ENCODE data around the gene SYNPO2.
"Not testable (repeated sequence)": the region's sequence is repeated elsewhere in the genome, so short reads cannot be mapped to it uniquely, and the experiment has no call there.

The SYNPO2 gene

DNA sequence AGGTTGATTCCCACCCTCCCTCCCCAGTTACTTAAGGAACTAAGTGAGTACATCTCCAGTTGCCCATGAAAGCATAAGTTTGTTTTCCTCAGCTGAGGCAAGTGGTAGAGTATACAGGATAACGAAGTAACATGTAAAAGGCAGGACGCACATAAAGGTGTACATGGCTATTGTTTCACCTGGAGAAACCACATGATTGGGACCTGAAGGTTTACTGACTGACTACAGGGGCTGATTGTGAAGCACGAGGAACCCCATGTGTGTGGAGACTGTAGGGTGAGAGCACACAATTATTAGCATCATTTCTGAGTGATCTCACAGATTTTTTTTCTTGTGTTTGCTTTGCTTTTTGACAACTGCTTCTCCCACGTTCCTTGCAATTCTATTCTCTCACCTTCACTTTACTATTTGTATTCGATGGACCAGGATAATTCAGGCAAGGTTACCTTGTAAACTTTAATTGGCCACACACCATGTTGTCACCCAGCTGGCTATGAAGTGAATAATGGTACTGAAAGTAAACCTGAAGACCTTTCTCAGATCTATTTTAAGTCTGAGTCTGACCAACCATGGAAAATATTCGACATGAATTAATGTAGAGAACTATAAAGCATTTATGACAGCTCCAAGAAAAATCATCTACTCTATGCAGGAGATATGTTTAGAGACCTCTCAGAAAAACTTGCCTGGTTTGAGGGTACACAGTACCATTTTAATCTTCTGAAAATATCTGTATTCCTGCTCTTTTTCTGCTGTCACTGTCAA, 144.4 kb downstream of the SYNPO2 start:
- DNase-seq (ENCODE audit: low read depth): no peak

DNA sequence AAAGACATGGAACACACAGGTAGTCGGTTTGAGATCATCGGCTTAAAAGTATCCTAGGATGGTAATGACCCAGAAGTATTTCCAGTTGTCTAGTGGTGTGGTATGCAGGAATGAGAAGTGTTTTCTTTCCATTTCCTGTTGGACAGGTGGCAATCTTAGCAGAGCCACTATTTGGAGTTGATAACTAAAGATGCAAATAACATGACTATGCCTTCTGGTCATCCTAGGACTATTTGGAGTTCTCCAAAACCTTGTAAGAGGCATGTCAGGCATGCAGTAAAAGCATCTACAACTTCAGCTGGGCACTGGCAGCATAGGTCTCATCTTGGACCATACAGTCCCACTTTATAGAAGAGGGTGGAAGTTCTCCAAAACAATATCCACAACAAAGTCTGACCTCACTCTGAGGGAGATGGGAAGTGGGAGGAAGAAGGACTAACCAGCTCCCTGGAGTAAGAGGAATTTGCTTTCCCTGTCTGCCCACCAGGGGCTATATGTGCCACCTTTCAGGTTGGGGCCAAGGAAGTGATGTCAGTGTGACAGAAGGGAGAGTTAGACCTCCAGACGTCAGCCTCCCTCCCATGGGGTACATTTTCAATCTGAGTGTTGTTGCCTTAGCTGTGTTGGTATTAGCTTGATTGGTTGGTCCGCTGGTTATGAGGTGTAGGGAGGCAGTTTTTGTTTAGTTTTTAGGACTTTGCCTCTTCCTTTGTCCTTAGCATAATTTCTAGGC, 145.8 kb downstream of the SYNPO2 start:
- no peak for DNase-seq (ENCODE audit: low read depth)

DNA sequence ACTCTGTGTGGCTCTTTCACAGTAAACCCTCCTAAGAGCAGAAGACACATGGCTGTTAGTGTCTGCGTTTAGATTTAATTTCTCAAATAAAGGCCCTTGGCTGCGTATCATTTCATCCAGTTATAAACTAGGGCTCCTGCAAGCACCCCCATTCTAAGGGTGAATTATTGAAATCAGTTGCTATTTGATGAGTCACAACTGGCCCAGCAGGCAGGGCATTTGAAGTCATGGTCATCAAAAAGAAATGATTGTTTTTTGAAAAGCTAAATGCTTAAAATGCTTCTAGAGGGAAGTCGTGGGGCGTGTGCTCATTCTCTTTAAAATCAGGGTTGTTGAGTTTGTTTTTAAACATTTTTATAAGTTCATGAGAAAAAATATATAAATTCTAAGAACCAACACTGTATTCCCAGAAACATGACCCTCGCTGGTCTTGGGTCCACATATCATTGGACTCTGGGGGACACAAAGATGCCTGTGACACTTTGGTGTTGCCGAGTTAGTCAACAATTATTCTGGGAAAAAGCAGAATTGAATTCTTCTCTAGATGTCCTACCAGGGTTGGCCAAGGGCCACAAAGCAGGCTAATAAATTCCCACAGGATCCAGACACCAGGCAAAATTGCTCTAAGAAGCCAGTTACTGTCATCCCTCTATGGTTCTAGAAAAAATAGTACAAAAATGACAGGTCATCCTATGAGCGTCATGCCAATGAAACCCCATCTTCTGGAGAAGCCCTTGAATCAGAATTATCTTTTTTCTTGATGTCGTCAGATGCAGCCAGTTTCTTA, 147.5 kb downstream of the SYNPO2 start:
- DNase-seq (ENCODE audit: low read depth): no peak

DNA sequence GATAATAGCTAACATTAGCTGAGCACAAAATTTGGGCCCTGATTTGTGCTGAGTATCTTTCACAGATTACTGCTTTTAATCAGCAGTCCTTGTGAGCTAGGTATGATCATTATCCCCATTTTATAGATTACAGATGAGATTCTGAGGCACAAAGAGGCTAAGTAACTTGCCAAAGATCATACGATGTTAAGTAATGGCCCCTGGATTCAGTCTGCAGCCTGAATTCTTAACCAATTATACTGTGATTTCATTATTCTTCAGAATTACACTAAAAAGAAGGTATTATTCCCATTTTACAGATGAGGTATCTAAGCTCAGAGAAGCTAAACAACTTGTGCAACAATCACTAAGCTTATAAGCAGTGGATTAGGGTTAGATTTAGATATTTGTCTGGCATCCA, 149.1 kb downstream of the SYNPO2 start:
- DNase-seq (ENCODE audit: low read depth): no peak

DNA sequence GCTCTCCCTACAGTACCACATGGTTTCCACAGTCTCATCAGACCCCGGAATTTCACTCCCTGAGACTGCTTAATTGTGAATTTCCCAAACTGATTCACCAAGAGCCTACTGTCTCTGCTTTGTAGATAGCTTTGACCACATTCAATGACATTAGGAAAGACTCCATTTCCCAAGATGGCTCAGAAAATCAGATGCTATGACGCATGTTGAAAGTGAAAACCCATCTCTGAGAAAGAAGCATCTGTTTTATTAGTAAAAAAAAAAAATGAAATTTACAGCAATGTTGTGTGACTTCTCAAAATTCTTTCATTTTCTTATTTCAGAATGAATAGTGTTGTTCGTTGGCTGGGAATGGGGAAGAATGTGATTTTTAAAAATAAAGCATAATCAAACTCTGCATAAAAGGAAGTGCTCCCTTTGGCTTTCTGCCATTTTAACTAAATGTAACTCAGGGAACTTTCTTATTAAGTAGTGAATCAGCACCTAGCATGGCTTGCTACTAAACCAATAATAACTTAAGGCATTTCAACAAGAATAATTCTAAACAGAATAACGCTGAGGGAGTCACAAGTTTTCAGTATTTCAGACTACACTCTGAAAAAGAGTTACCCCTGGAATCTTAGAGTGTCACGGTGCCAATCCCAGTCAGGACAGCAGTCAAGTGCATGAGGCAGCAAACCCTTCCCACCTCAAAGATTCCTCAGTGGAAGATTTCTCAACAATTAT, 149.6 kb downstream of the SYNPO2 start:
- DNase-seq (ENCODE audit: low read depth): no peak

DNA sequence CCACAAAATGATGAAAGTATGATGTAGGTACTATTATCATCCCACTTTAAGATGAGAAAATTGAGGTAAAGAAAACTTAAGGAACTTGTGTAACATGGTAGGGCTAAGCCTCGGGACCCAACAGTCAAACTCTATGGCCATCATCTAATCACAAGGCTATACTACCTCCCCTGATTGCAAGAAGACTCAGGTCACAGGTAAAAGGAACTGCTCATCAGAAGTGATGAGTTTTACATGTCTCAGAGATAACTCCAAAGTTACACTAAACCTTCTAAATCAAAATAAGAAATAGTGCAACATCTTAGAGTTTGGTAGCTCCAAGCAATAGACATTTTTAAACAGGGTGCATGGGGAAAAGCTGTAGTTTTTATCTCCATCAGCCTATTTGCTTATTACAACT, 150.5 kb downstream of the SYNPO2 start:
- DNase-seq (ENCODE audit: low read depth): no peak

DNA sequence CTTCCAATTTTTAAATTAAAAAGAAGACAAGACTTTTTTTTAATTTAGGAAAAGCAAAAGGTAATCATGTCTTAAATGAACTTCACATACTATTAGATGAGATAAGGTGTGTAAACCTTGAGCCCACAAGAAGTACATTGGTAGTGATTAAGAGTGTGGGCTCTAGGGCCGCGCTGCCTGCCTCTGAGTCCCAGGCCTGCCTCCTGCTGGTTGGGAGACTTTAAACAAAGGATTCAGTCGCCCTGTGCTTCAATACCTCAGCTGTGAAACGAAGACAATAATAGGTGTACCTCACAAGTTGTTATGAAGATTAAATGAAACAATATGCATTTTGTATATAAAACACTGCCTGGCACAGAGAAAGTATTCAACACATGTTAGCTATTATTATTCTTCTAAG, 151.1 kb downstream of the SYNPO2 start:
- DNase-seq (ENCODE audit: low read depth): no peak

DNA sequence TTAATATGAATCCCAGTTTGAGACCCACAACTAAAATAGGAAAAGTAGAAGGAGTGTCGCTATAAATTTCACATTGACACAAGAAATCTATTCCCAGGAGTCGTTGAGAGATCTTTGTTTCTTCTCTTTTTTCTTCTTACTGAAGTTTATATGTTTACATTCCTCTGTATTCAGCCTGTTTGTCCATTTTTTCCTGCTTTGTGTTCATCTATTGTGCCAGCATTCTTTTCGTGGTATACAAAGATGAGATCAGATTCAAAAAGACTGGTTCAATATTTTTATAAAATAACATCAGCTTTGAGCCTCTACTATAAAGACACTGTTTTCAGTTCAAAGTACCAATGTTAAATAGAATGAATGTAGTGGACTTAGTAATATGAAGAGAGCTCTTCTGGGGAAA, 151.6 kb downstream of the SYNPO2 start:
- DNase-seq (ENCODE audit: low read depth): no peak

DNA sequence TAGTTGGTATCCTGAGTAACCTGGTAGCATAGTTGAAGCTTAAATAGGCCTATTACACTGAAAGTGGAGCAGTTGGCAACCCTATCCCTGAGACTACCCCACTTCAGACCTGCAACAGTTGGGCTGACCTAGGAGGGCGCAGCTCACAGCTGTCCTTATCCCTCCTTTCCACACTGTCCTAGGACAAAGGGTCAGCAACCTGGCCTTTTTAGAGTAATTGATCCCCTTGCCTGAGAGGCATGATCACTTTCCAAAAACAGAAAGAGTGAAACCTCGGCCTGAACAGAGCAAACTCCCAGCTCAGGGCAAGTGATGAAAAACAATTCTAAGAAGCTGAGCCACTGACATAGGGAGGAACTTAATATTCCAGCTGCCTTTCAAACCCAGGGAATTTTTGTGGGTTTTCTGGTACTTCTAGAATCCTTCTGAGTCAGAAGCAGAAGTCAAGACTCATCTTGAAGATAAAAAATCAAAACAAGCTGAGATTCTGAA, 152.1 kb downstream of the SYNPO2 start:
- no peak for DNase-seq (ENCODE audit: low read depth)

DNA sequence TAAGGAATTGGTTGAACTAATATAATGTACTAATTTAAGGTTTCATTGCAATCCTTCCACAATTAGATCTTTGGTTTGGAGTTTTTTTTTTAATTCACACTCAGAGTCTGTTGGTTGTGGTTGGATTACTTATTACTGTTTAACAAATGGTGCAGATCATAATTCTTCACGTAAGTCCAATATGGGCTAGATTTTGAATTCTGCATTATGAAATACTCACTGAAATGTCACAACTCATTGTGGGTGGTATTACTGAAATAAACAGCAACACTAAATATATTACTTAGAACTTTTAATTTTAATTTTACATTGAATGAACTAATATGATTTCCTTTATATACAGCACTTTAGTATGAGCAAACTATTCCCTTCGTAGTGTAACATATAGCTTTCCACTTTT, 152.7 kb downstream of the SYNPO2 start:
- DNase-seq (ENCODE audit: low read depth): no peak

DNA sequence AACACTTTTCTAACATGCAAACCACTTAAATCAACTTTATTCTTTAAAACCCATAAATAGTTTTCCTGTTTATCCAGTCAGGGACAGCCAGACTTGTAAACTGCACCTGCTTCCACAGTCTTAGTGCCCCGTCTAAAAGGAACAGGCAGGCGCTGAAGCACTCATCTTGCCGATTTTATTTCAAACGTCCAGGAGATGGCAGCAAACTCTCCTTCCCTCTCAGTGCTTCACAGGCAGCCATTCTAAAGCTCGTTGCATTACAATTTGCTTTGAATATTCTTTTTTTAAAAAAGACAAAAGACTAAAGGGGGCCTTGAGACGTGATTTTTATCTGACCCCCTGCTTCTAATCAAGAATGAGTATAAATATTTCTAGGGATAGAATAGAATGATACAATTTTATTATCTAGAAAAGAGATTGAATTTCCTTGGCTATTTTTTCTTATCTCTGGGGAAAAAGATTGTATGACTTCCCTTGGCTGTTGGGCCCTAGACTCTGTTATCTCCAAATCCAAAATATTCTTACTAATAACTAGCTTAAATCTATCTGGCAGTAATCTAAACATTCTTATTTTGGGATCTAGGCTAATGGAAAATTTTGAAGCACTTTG, 153.4 kb downstream of the SYNPO2 start:
- DNase-seq (ENCODE audit: low read depth): peak; percentile 3

DNA sequence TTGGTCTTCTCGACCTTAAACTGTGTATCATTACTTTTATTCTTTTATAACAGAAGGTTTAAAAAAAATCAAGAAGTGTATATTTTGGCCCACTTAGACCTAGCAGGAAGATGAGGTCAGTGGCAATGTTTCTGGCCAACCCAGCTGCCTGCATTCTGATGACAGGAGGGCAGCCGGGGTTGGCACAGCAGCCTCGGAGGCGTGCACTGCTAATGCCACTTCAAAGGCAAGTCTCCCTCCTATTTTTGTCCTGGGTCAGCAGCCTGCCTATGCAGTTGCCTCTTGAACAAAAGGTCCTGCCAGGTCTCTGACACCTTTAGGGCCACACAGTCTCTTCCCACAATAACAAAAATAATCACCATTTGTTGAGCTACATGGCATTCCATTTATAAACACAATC, 157.6 kb downstream of the SYNPO2 start:
- no peak for DNase-seq (ENCODE audit: low read depth)

DNA sequence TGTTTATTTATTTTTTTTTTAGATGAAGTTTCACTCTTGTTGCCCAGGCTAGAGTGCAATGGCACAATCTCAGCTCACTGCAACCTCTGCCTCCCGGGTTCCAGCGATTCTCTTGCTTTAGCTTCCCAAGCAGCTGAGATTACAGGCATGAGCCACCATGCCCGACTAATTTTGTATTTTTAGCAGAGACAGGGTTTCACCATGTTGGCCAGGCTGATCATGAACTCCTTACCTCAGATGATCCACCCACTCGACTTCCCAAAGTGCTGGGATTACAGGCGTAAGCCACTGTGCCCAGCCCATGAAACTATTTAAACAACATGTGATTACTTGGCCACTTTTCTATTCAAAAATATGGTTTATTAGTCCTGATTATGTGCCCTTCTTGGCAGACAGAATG, 158.4 kb downstream of the SYNPO2 start:
- not testable (repeated sequence) for DNase-seq (ENCODE audit: low read depth)

DNA sequence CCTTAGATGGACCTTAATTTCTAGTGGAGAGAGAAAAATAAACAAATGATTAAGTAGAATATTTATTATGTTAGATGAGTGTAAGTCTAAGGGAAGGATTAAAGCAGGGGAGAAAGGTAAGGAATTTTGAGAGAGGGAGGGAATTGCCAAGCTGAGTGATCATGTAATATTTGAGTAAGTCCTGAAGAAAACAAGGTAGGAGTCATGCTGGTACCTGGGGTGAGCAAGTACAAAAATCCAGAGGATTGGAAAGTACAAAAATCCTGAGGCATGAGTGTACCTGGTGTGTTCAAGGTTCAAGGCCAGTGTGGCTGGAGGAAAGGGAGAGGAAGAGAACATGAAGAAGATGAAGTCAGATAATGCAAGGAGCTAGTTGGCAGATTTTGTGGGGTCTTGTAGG, 159.8 kb downstream of the SYNPO2 start:
- no peak for DNase-seq (ENCODE audit: low read depth)

DNA sequence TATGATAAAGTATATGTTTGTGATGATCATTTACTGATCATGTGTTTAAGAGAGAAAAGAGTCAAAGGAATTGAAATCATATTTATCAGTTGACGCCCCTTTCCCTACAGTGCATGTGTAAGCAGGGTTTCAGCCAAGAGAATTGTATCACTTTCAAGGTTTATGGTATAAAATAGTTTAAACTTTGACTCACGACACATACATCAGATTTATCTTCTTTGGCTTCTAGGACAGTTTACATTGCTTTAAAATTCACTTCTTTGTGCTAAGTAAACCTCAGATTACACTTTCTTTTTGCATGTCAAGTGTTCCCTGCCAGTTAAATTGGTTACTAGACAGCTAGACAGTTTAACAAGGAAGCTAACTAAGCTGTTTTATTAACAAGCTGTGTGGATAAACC, 160.7 kb downstream of the SYNPO2 start:
- DNase-seq (ENCODE audit: low read depth): no peak

DNA sequence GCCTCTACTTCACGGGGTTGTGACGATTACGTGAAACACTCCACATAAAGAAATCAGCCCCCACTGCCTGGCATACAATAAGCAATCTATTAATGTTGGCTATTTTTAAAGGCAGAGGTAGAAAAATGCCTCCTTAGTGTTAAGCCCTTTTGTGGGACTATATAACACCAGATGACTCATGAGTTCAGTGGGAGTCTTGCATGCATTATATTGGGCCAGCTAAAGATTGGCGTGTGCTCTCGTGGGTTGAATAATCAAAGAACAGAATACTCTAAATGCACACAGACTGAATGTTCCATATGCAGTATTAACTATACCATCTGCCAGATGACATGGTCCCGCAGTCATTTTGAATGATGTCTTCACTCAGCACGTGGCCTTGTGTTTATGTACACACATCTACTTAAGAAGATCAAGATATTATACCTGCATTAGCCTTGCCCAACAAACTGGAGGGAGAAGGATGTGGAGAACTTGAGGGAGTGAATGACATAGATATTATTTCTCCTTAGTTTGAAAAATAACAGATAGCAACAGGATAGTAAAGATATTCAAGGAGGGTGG, 162.0 kb downstream of the SYNPO2 start:
- DNase-seq (ENCODE audit: low read depth): no peak

DNA sequence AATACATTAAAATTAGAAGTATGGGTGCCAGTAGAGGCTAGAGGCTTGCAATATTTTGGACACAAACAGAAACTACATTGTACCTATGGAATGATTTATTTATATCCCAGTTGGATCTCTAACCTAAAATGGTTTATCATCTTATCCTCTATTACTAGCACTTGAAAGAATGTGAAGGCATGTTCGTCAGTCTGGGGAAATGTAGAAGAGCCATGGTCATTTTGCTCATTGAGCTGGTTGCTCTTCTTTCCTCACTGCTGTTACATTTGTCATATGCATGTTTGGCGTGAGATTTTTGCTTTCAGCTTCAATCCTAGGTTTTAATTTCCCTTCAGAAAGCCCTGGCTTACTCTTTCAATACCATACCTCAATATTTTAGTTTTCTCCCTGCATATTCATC, 164.6 kb downstream of the SYNPO2 start:
- DNase-seq (ENCODE audit: low read depth): no peak

DNA sequence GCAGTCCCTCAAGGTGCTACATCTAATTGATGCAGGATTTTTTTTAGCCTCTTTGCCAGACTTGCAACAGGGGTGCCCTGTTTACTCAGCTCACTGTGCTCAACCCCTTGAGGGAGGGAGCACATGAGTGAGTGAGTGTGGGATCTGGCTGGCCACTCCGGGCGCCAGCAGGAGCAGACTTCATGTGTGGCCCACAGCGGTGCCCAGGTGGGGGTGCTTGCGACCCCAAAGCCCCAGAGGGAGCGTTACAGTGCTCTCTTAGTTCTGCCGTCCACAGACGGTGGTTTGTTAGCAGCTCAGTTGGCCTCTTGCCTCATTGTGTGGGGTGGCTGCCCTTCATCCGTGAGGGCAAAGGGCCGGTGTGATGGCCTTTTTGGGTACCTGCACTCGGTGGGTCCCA, 165.3 kb downstream of the SYNPO2 start:
- DNase-seq (ENCODE audit: low read depth): no peak

DNA sequence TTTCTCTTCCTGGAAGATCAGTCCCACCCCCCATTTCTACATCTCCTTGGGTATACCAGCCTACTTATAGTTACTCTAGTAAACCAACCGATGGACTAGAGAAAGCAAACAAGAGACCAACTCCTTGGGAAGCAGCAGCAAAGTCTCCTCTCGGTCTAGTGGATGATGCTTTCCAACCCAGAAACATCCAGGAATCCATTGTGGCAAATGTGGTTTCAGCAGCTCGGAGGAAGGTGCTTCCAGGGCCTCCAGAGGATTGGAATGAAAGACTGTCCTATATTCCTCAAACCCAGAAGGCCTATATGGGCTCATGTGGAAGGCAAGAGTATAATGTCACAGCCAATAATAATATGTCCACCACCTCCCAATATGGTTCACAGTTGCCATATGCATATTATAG, 168.8 kb downstream of the SYNPO2 start:
- DNase-seq (ENCODE audit: low read depth): no peak

DNA sequence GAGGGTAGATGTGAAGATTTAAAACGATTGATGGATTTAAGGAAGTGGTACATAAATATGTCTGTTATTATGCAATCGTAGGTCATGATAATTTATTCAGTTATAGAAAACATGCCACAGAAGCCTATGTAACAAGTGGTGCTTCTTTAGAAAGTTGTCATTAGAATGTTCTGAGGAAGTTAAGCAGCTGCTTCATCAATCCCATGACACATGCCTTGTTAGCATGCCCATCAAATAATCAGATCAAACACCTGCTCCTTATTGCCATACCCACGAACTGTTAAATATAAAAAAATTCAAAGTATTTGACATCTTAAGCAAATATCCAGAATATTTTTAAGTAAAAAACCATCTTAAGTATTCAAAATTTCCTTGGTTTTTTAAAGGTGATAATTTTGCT, 170.6 kb downstream of the SYNPO2 start:
- no peak for DNase-seq (ENCODE audit: low read depth)

DNA sequence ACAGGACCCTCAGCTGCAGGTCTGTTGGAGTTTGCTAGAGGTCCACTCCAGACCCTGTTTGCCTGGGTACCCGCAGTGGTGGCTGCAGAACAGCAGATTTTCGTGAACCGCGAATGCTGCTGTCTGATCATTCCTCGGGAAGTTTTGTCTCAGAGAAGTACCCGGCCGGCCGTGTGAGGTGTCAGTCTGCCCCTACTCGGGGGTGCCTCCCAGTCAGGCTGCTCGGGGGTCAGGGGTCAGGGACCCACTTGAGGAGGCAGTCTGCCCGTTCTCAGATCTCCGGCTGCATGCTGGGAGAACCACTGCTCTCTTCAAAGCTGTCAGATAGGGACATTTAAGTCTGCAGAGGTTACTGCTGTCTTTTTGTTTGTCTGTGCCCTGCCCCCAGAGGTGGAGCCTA, 178.5 kb downstream of the SYNPO2 start:
- not testable (repeated sequence) for DNase-seq (ENCODE audit: low read depth)
